Vagina (tissue), 2 donors: Measurements from ENCODE around the gene SLC25A41.

Source experiments
- CTCF ChIP-seq, 3 experiments: fragments of 450-650 bp in 2 of 3; fragments of 200-600 bp in 1 of 3; sonication (generic) in 1 of 3; IDR thresholded peaks; one replicate each; pipeline ENCODE4 v1.5.1; 2017 to 2019; ENCODE audit warnings: antibody characterized with exemption in 3 of 3, mild to moderate bottlenecking in 2 of 3, moderate library complexity in 2 of 3
- POLR2A ChIP-seq, 2 donors: fragments of 450-650 bp; IDR thresholded peaks; one replicate each; pipeline ENCODE4 v1.6.1; 2017; ENCODE audit warnings: antibody characterized with exemption in 2 of 2, mild to moderate bottlenecking in 2 of 2, moderate library complexity in 2 of 2

- TF ChIP-seq CTCF (IDR thresholded peaks at IDR 0.05) (no peak), POLR2A (IDR thresholded peaks at IDR 0.05) (no peak)
Observed at GRCh38 chr19:6442087-6442688, 8.6 kb upstream of the SLC25A41 start.
